Measurements from ENCODE around the gene SIGMAR1.

DNA sequence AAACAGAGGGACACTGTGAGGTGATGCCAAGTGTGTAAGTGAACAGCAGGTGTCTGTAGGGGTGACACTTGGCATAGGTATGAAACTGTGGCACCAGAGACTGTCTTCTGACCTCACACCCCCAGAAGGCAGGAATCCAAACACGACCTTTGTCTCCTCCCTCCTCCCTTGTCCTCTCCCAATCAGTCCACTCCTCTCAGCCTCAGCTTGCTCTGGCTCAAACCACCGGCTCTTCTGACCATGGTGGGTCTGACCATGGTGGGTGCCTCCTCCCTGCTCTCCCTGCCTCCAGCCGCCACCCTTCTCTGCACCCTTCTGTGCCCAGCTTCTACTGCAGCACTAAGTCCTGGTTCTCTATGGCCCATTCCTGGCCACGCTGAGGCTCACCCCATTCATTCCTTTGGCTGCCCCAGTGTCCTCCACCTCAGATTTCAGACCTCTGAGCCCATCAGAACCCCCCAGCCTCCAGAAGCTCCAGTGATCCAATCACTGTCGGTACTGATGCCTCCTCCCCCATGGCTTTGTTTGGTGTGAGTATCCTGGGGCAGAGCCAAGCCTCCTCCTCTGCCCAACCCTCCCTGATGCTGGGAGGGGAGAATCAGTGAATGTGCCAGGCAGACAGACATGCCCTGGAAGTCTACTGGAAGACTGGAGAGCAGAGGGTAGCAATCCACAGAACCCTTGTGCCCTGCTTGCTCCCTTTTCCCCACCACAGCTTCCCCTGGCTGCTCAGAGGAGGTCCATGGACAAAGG, 7.0 kb downstream of the SIGMAR1 start:
- TF ChIP-seq EZH2 (IDR thresholded peaks at IDR 0.05; ENCODE audit: insufficient read depth, low read length) = no peak
- TF ChIP-seq, protein P1, sequence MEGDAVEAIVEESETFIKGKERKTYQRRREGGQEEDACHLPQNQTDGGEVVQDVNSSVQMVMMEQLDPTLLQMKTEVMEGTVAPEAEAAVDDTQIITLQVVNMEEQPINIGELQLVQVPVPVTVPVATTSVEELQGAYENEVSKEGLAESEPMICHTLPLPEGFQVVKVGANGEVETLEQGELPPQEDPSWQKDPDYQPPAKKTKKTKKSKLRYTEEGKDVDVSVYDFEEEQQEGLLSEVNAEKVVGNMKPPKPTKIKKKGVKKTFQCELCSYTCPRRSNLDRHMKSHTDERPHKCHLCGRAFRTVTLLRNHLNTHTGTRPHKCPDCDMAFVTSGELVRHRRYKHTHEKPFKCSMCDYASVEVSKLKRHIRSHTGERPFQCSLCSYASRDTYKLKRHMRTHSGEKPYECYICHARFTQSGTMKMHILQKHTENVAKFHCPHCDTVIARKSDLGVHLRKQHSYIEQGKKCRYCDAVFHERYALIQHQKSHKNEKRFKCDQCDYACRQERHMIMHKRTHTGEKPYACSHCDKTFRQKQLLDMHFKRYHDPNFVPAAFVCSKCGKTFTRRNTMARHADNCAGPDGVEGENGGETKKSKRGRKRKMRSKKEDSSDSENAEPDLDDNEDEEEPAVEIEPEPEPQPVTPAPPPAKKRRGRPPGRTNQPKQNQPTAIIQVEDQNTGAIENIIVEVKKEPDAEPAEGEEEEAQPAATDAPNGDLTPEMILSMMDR (IDR thresholded peaks at IDR 0.05; ENCODE audit: insufficient read depth, low read depth, low read length) = no peak

All from astrocyte (in vitro differentiated cells and primary cell).